GM21423 (cell line): ENCODE measurements around the gene PREX1.
"Not testable (repeated sequence)": the region's sequence is repeated elsewhere in the genome, so short reads cannot be mapped to it uniquely, and the experiment has no call there.

Experiments used
- ATAC-seq: cut with Tn5 transposase; IDR thresholded peaks from one replicate; pipeline ENCODE4 v1.9.1; 2021; ENCODE audit warnings: mild to moderate bottlenecking, moderate library complexity; ENCODE audit not compliant: unreplicated experiment

Gene PREX1

GRCh38 chr20:48812600-48813445, 15.0 kb downstream of the PREX1 start:
- ATAC-seq: no peak

DNA sequence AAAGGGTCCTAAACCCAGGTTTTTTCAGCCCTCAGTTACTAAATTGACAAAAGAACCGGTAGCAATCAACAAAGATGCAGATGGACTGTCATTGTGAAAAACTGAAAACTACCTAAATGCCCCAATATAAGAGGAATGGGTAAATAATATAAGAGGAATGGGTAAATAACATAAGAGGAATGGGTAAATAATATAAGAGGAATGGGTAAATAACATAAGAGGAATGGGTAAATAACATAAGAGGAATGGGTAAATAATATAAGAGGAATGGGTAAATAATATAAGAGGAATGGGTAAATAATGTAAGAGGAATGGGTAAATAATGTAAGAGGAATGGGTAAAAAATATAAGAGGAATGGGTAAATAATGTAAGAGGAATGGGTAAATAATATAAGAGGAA, 15.7 kb downstream of the PREX1 start:
- ATAC-seq: not testable (repeated sequence)

GRCh38 chr20:48809673-48810072, 18.1 kb downstream of the PREX1 start:
- ATAC-seq: no peak

DNA sequence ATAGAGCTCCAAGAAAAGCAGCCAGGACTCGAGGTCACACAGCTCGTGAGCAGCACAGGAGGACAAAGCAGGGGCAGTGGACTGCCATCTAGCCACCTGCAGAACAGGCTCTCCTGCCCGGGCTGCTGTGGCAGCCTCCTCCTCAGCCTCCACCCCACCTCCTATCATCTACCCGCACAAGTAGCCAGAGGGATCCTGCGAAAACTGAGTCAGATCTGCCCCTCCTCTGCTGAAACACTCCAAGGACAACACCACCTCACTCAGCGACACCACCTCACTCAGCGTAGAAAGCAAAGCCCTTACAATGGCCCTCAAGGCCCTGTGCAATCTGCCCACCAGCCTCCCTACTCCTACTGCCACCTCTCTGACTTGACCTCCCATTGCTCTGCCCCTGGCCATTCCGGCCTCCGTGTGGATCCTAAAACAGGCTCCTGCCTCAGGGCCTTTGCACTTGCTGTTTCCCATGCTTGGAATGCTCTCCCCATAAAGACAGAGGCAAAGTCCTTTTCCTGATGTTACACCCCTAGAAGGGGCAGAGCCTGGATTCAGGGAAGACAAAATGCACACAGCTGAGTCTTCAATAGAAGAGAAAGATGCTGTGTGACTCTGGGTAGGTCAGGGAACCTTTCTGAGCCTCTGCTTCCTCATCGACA, 19.3 kb downstream of the PREX1 start:
- ATAC-seq: no peak

- no peak for ATAC-seq
Measured at GRCh38 chr20:48807586-48808381, 20.0 kb downstream of the PREX1 start.

DNA sequence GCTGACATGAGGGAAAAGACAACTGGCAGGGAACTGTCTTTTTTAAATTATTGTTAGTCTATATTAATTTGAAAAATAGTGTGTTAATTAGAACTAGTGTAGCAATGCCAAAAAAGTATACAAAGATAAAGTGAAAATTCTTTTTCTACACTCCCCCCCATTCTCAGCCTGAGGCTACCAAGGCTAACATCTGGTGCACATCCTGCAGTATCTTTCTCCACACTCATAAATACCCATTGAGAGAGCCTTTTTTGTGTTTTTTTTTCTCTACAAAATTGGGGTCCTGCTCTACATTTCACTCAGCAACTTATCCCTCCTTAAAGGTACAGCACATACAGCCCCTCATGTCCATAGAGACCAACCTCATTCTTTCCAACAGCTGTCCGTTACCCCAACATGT, 20.7 kb downstream of the PREX1 start:
- no peak for ATAC-seq

- ATAC-seq: no peak
Measured at GRCh38 chr20:48805716-48806115, 22.1 kb downstream of the PREX1 start.

GRCh38 chr20:48805286-48805685, 22.5 kb downstream of the PREX1 start:
- no peak for ATAC-seq

DNA sequence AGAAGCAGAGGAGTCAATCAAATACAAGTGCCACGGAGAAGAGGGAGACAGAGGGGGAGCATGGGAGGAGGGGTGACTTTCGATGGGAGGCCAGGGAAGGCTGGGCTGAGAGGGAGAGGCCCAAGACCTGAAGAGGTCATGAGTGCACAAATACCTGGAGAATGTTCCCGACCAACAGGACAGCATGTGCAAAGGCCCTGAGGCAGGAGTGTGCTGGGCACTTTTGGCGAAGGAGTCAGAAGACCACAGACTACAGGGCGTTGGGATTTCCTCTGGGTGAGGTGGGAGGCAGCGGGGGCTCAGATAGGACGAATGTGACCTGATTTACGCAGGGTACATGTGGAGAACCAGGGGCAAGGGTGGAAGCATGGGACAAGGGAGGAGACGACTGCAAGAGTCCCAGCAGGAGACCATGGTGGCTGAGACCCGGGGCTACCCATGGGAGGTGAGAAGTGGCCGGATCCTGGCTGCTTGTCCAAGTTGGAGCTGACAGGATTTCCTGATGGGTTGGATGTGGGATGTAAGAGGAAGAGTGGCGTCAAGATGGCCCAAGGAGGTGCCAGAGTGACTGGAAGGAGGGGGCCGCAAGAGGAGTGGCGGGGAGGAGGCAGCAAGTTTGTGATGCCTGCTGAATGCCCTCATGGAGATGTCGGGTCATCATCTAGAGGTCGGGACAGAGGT, 23.4 kb downstream of the PREX1 start:
- no peak for ATAC-seq

- no peak for ATAC-seq
Measured at GRCh38 chr20:48803176-48804053, 24.4 kb downstream of the PREX1 start.

DNA sequence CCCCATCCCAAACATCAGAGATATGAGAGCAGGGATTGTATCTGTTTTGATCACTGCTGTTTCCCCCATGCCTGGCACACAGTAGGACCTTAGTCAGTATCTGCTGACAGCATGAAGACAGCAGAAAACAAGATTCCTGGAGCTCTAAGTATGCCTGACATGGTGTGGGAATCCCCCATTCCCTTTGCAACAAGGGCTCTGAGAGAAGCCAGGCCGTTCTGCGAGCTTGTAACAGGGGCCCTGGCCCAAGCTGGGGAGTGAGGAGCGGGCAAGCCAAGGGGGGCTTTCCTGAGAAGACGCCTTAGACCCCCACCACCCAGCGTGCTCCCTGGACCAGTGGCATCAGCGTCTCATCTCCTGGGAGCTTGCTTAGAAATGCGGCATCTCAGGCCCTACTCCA, 25.2 kb downstream of the PREX1 start:
- ATAC-seq: no peak

DNA sequence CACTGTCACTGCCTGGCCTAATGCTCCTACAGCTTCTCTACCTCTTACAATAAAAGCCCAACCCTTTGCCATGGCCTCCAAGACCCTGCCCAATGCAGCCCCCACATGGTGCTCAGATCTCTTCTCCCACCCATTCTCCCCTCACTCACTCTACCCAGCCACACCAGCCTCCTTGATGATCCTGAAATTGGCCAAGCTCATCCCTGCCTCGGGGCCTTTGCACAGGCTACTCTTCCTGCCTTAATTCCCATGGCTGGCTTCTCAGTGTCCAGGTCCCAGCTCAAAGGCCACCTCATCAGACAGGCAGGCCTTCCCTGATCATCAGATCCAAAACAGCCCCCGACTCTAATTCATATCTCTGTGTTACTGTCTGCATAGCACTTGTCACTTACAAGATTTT, 25.6 kb downstream of the PREX1 start:
- ATAC-seq: no peak

GRCh38 chr20:48801197-48801596, 26.6 kb downstream of the PREX1 start:
- no peak for ATAC-seq

- no peak for ATAC-seq
Measured at GRCh38 chr20:48800177-48800576, 27.6 kb downstream of the PREX1 start.

GRCh38 chr20:48799328-48800105, 28.3 kb downstream of the PREX1 start:
- no peak for ATAC-seq

GRCh38 chr20:48797850-48798747, 29.7 kb downstream of the PREX1 start:
- no peak for ATAC-seq

- ATAC-seq: no peak
Measured at GRCh38 chr20:48797275-48797825, 30.4 kb downstream of the PREX1 start.

GRCh38 chr20:48795732-48796131, 32.1 kb downstream of the PREX1 start:
- no peak for ATAC-seq
